HG03025 (cell line): ENCODE results near the gene SHC4.

Source experiments
- ATAC-seq: cut with Tn5 transposase; IDR thresholded peaks from one replicate; pipeline ENCODE4 v1.9.1; 2021; ENCODE audit warnings: mild to moderate bottlenecking, moderate library complexity; ENCODE audit not compliant: unreplicated experiment, low FRiP score

Gene SHC4

GRCh38 chr15:48968066-48968465 is 4.3 kb upstream of the SHC4 start:
- ATAC-seq, result no peak

GRCh38 chr15:48967336-48967735 is 3.6 kb upstream of the SHC4 start:
- ATAC-seq, result no peak

- peak; percentile 59 for ATAC-seq
These were observed 3.0 kb upstream of the SHC4 start for GRCh38 chr15:48966595-48967301.

- no peak for ATAC-seq
These were observed 2.3 kb upstream of the SHC4 start for GRCh38 chr15:48965972-48966371.

GRCh38 chr15:48964898-48965297 is 1.2 kb upstream of the SHC4 start:
- ATAC-seq, result no peak

- ATAC-seq, result no peak
These were observed 826 bp downstream of the SHC4 start for GRCh38 chr15:48962662-48963523.

- ATAC-seq, result no peak
These were observed 7.8 kb downstream of the SHC4 start for GRCh38 chr15:48955967-48956366.

- no peak for ATAC-seq
These were observed 8.3 kb downstream of the SHC4 start for GRCh38 chr15:48955370-48955769.

- ATAC-seq, result no peak
These were observed 9.2 kb downstream of the SHC4 start for GRCh38 chr15:48954538-48954937.

GRCh38 chr15:48946840-48947187 is 16.9 kb downstream of the SHC4 start:
- no peak for ATAC-seq

- ATAC-seq, result no peak
These were observed 17.5 kb downstream of the SHC4 start for GRCh38 chr15:48946074-48946839.

- no peak for ATAC-seq
These were observed 18.3 kb downstream of the SHC4 start for GRCh38 chr15:48945386-48945785.

GRCh38 chr15:48941904-48942303 is 21.8 kb downstream of the SHC4 start:
- no peak for ATAC-seq

- peak; percentile 53 for ATAC-seq
These were observed 23.2 kb downstream of the SHC4 start for GRCh38 chr15:48940508-48940907.

GRCh38 chr15:48939648-48940047 is 24.1 kb downstream of the SHC4 start:
- no peak for ATAC-seq

- ATAC-seq, result no peak
These were observed 25.8 kb downstream of the SHC4 start for GRCh38 chr15:48937886-48938285.

GRCh38 chr15:48936666-48937065 is 27.1 kb downstream of the SHC4 start:
- ATAC-seq, result no peak

- ATAC-seq, result no peak
These were observed 28.5 kb downstream of the SHC4 start for GRCh38 chr15:48935236-48935635.

- ATAC-seq, result no peak
These were observed 33.0 kb downstream of the SHC4 start for GRCh38 chr15:48930735-48931134.

- no peak for ATAC-seq
These were observed 34.1 kb downstream of the SHC4 start for GRCh38 chr15:48929661-48930060.

- no peak for ATAC-seq
These were observed 34.7 kb downstream of the SHC4 start for GRCh38 chr15:48928877-48929538.
